Measurements from ENCODE around the gene EXOC2. TPM values are rescaled to one million over a fixed set of nuclear protein-coding genes. Genes with fewer than 3 reads are reported as not detected.

EXOC2 gene
- total RNA-seq, 1 experiment from 2014 or later = 45.7 TPM

DNA sequence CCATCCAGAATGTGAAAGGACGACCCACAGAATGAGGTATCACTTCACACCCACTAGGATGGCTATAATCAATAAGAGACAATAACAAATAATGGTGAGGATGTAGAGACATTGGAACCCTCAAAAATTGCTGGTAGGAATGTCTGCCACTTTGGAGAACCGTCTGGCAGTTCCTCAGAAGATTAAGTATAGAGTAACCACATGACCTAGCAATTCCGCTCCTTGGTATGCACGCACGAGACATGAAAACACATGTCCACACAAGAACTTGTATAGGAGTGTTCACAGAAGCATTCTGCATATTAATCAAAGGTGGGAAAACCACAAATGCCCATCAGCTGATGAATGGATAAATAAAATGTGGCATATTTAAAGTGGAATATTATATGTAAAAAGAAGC, 200.8 kb downstream of the EXOC2 start:
- POLR2A ChIA-PET = no interaction called here
- Mint-ChIP-seq H3K27me3 (ENCODE audit: low read depth) (no peaks in the 10 kb centered on the region), H3K4me3 (no peak overlapping the region), H3K4me1 (no peaks in the 10 kb centered on the region), H3K36me3 (peaks cover 58% of the 10 kb centered on the region), H3K9me3 (peaks cover 7% of the 10 kb centered on the region), H3K27ac (no peak overlapping the region)
- DNase-seq (ENCODE audit: low spot score) = no peak
- CTCF ChIA-PET = no interaction called here
- ATAC-seq = no peak
- TF ChIP-seq PRDM15 (CRISPR knock-in tag; IDR thresholded peaks at IDR 0.05) = no peak
- TF ChIP-seq ZNF416 (CRISPR knock-in tag; IDR thresholded peaks at IDR 0.05) = no peak
- TF ChIP-seq SMAD3 (CRISPR knock-in tag; IDR thresholded peaks at IDR 0.05; ENCODE audit: borderline replicate concordance) = no peak
- no peak for TF ChIP-seq EMX1 (CRISPR knock-in tag; IDR thresholded peaks at IDR 0.05)
- TF ChIP-seq, protein P1, sequence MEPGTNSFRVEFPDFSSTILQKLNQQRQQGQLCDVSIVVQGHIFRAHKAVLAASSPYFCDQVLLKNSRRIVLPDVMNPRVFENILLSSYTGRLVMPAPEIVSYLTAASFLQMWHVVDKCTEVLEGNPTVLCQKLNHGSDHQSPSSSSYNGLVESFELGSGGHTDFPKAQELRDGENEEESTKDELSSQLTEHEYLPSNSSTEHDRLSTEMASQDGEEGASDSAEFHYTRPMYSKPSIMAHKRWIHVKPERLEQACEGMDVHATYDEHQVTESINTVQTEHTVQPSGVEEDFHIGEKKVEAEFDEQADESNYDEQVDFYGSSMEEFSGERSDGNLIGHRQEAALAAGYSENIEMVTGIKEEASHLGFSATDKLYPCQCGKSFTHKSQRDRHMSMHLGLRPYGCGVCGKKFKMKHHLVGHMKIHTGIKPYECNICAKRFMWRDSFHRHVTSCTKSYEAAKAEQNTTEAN (CRISPR knock-in tag; IDR thresholded peaks at IDR 0.05) = no peak
- no peak for TF ChIP-seq GRHL2 (CRISPR knock-in tag; IDR thresholded peaks at IDR 0.05; ENCODE audit: insufficient replicate concordance, severe bottlenecking)
- TF ChIP-seq NFATC4 (CRISPR knock-in tag; IDR thresholded peaks at IDR 0.05) = no peak
- TF ChIP-seq ZNF396 (CRISPR knock-in tag; IDR thresholded peaks at IDR 0.05; ENCODE audit: borderline replicate concordance) = no peak
- TF ChIP-seq, protein P2, sequence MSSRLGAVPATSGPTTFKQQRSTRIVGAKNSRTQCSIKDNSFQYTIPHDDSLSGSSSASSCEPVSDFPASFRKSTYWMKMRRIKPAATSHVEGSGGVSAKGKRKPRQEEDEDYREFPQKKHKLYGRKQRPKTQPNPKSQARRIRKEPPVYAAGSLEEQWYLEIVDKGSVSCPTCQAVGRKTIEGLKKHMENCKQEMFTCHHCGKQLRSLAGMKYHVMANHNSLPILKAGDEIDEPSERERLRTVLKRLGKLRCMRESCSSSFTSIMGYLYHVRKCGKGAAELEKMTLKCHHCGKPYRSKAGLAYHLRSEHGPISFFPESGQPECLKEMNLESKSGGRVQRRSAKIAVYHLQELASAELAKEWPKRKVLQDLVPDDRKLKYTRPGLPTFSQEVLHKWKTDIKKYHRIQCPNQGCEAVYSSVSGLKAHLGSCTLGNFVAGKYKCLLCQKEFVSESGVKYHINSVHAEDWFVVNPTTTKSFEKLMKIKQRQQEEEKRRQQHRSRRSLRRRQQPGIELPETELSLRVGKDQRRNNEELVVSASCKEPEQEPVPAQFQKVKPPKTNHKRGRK (CRISPR knock-in tag; IDR thresholded peaks at IDR 0.05; ENCODE audit: borderline replicate concordance) = no peak
- TF ChIP-seq, protein P3, sequence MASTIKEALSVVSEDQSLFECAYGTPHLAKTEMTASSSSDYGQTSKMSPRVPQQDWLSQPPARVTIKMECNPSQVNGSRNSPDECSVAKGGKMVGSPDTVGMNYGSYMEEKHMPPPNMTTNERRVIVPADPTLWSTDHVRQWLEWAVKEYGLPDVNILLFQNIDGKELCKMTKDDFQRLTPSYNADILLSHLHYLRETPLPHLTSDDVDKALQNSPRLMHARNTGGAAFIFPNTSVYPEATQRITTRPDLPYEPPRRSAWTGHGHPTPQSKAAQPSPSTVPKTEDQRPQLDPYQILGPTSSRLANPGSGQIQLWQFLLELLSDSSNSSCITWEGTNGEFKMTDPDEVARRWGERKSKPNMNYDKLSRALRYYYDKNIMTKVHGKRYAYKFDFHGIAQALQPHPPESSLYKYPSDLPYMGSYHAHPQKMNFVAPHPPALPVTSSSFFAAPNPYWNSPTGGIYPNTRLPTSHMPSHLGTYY (CRISPR knock-in tag; IDR thresholded peaks at IDR 0.05) = no peak
- no peak for TF ChIP-seq ZNF263 (CRISPR knock-in tag; IDR thresholded peaks at IDR 0.05; ENCODE audit: low read depth)
- TF ChIP-seq IRF2 (CRISPR knock-in tag; IDR thresholded peaks at IDR 0.05; ENCODE audit: borderline replicate concordance, low read depth) = no peak
- TF ChIP-seq, protein P4, sequence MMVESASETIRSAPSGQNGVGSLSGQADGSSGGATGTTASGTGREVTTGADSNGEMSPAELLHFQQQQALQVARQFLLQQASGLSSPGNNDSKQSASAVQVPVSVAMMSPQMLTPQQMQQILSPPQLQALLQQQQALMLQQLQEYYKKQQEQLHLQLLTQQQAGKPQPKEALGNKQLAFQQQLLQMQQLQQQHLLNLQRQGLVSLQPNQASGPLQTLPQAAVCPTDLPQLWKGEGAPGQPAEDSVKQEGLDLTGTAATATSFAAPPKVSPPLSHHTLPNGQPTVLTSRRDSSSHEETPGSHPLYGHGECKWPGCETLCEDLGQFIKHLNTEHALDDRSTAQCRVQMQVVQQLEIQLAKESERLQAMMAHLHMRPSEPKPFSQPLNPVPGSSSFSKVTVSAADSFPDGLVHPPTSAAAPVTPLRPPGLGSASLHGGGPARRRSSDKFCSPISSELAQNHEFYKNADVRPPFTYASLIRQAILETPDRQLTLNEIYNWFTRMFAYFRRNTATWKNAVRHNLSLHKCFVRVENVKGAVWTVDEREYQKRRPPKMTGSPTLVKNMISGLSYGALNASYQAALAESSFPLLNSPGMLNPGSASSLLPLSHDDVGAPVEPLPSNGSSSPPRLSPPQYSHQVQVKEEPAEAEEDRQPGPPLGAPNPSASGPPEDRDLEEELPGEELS (CRISPR knock-in tag; IDR thresholded peaks at IDR 0.05) = no peak
- no peak for TF ChIP-seq ESRRA (CRISPR knock-in tag; IDR thresholded peaks at IDR 0.05; ENCODE audit: borderline replicate concordance)

DNA sequence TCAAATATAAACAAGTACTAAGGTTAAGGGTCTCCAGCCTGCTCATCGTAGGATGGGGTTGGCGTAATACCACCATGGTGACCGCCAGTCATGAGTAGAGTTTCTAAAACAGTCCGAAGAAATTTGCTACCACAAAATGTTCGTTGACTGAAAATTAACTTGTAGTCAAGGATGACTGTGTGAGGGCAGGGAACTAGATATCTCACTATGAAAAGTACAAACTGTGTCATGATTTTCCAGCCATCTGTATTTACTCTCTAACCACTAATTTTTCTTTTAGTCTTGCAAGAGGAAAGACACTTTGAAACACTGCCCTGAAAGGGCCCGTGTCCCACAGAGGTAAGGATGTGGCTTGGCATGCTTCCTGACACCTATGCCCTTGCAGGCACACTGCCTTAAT, 201.7 kb downstream of the EXOC2 start:
- Mint-ChIP-seq H3K4me3 (no peak overlapping the region), H3K27ac (no peak overlapping the region), H3K27me3 (ENCODE audit: low read depth) (no peaks in the 10 kb centered on the region), H3K36me3 (peaks cover 59% of the 10 kb centered on the region), H3K9me3 (peaks cover 10% of the 10 kb centered on the region), H3K4me1 (no peaks in the 10 kb centered on the region)
- CTCF ChIA-PET = no interaction called here
- TF ChIP-seq, protein P5, sequence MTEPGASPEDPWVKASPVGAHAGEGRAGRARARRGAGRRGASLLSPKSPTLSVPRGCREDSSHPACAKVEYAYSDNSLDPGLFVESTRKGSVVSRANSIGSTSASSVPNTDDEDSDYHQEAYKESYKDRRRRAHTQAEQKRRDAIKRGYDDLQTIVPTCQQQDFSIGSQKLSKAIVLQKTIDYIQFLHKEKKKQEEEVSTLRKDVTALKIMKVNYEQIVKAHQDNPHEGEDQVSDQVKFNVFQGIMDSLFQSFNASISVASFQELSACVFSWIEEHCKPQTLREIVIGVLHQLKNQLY (CRISPR knock-in tag; IDR thresholded peaks at IDR 0.05) = no peak
- no peak for TF ChIP-seq MXD4 (CRISPR knock-in tag; IDR thresholded peaks at IDR 0.05; ENCODE audit: borderline replicate concordance)
- TF ChIP-seq GRHL2 (CRISPR knock-in tag; IDR thresholded peaks at IDR 0.05; ENCODE audit: insufficient replicate concordance, severe bottlenecking) = no peak
- no peak for TF ChIP-seq JAZF1 (CRISPR knock-in tag; IDR thresholded peaks at IDR 0.05)
- no peak for TF ChIP-seq SP1 (CRISPR knock-in tag; conservative IDR thresholded peaks at IDR 0.05)
- no peak for TF ChIP-seq ZNF423 (CRISPR knock-in tag; IDR thresholded peaks at IDR 0.05)
- no peak for TF ChIP-seq ZNF532 (CRISPR knock-in tag; IDR thresholded peaks at IDR 0.05; ENCODE audit: borderline replicate concordance)
- DNase-seq (ENCODE audit: low spot score) (no peak), ATAC-seq (no peak)
- POLR2A ChIA-PET = no interaction called here

Measured in WTC11 (cell line).